Measurements from ENCODE around the gene CCDC178. TPM values are rescaled to one million over a fixed set of nuclear protein-coding genes. Genes with fewer than 3 reads are reported as not detected.
"Not testable (repeated sequence)": the region's sequence is repeated elsewhere in the genome, so short reads cannot be mapped to it uniquely, and the experiment has no call there.

The CCDC178 gene
- polyA plus RNA-seq, 3 donors: 1.9 to 2.5 (median 2.4) TPM

GRCh38 chr18:33231474-33232317 lies 208.8 kb downstream of the CCDC178 start:
- DNase-seq (ENCODE audit: low read depth in 3 of 3, low spot score in 2 of 3): peak; percentile 61 to 65 (median 62)

- DNase-seq (ENCODE audit: low read depth in 3 of 3, low spot score in 2 of 3): no peak
Measured at GRCh38 chr18:33212363-33212762, 228.2 kb downstream of the CCDC178 start.

- peak in 1 of 3 donors; percentile 13 for DNase-seq (ENCODE audit: low read depth in 3 of 3, low spot score in 2 of 3)
Measured at GRCh38 chr18:33210575-33211189, 229.8 kb downstream of the CCDC178 start.

GRCh38 chr18:33205777-33206176 lies 234.7 kb downstream of the CCDC178 start:
- DNase-seq (ENCODE audit: low read depth in 3 of 3, low spot score in 2 of 3): no peak

- peak; percentile 49 to 63 (median 54) for DNase-seq (ENCODE audit: low read depth in 3 of 3, low spot score in 2 of 3)
Measured at GRCh38 chr18:33201509-33201926, 239.0 kb downstream of the CCDC178 start.

GRCh38 chr18:33195795-33196194 lies 244.7 kb downstream of the CCDC178 start:
- DNase-seq (ENCODE audit: low read depth in 3 of 3, low spot score in 2 of 3): no peak

- no peak for DNase-seq (ENCODE audit: low read depth in 3 of 3, low spot score in 2 of 3)
Measured at GRCh38 chr18:33194793-33195192, 245.7 kb downstream of the CCDC178 start.

GRCh38 chr18:33184958-33185357 lies 255.6 kb downstream of the CCDC178 start:
- DNase-seq (ENCODE audit: low read depth in 3 of 3, low spot score in 2 of 3): no peak

GRCh38 chr18:33184175-33184574 lies 256.3 kb downstream of the CCDC178 start:
- DNase-seq (ENCODE audit: low read depth in 3 of 3, low spot score in 2 of 3): no peak

- no peak for DNase-seq (ENCODE audit: low read depth in 3 of 3, low spot score in 2 of 3)
Measured at GRCh38 chr18:33183136-33183535, 257.4 kb downstream of the CCDC178 start.

GRCh38 chr18:33181016-33181415 lies 259.5 kb downstream of the CCDC178 start:
- DNase-seq (ENCODE audit: low read depth in 3 of 3, low spot score in 2 of 3): no peak

GRCh38 chr18:33169218-33169617 lies 271.3 kb downstream of the CCDC178 start:
- DNase-seq (ENCODE audit: low read depth in 3 of 3, low spot score in 2 of 3): no peak

- DNase-seq (ENCODE audit: low read depth in 3 of 3, low spot score in 2 of 3): not testable (repeated sequence)
Measured at GRCh38 chr18:33164121-33164520, 276.4 kb downstream of the CCDC178 start.

- DNase-seq (ENCODE audit: low read depth in 3 of 3, low spot score in 2 of 3): no peak
Measured at GRCh38 chr18:33161131-33161530, 279.4 kb downstream of the CCDC178 start.

- no peak for DNase-seq (ENCODE audit: low read depth in 3 of 3, low spot score in 2 of 3)
Measured at GRCh38 chr18:33159151-33159550, 281.4 kb downstream of the CCDC178 start.

GRCh38 chr18:33157893-33158292 lies 282.6 kb downstream of the CCDC178 start:
- DNase-seq (ENCODE audit: low read depth in 3 of 3, low spot score in 2 of 3): no peak

- DNase-seq (ENCODE audit: low read depth in 3 of 3, low spot score in 2 of 3): no peak
Measured at GRCh38 chr18:33156906-33157470, 283.5 kb downstream of the CCDC178 start.

GRCh38 chr18:33154049-33154448 lies 286.5 kb downstream of the CCDC178 start:
- no peak for DNase-seq (ENCODE audit: low read depth in 3 of 3, low spot score in 2 of 3)

- no peak for DNase-seq (ENCODE audit: low read depth in 3 of 3, low spot score in 2 of 3)
Measured at GRCh38 chr18:33152376-33152775, 288.1 kb downstream of the CCDC178 start.

GRCh38 chr18:33147811-33148210 lies 292.7 kb downstream of the CCDC178 start:
- not testable (repeated sequence) for DNase-seq (ENCODE audit: low read depth in 3 of 3, low spot score in 2 of 3)

GRCh38 chr18:33146014-33146413 lies 294.5 kb downstream of the CCDC178 start:
- no peak for DNase-seq (ENCODE audit: low read depth in 3 of 3, low spot score in 2 of 3)

Data from right renal cortex interstitium (tissue), 3 donors.